ENCODE results near the gene TMEM175.

Gene TMEM175

GRCh38 chr4:947491-947971 lies 15.3 kb downstream of the TMEM175 start:
- no peak for DNase-seq

GRCh38 chr4:948101-948935 lies 16.1 kb downstream of the TMEM175 start:
- DNase-seq, result peak in 1 of 14 donors; percentile 50

- DNase-seq, result no peak
These were observed 16.7 kb downstream of the TMEM175 start for GRCh38 chr4:948936-949300.

GRCh38 chr4:949656-950055 lies 17.4 kb downstream of the TMEM175 start:
- DNase-seq, result no peak

GRCh38 chr4:950136-951020 lies 18.1 kb downstream of the TMEM175 start:
- DNase-seq, result no peak

- no peak for DNase-seq
These were observed 18.9 kb downstream of the TMEM175 start for GRCh38 chr4:951186-951585.

GRCh38 chr4:951594-952468 lies 19.6 kb downstream of the TMEM175 start:
- no peak for DNase-seq

- no peak for DNase-seq
These were observed 20.8 kb downstream of the TMEM175 start for GRCh38 chr4:952881-953573.

GRCh38 chr4:953574-953915 lies 21.3 kb downstream of the TMEM175 start:
- DNase-seq, result no peak

- DNase-seq, result no peak
These were observed 22.2 kb downstream of the TMEM175 start for GRCh38 chr4:954211-955020.

- DNase-seq, result no peak
These were observed 23.1 kb downstream of the TMEM175 start for GRCh38 chr4:955161-955921.

GRCh38 chr4:955931-956381 lies 23.7 kb downstream of the TMEM175 start:
- DNase-seq, result no peak

GRCh38 chr4:956531-957230 lies 24.4 kb downstream of the TMEM175 start:
- DNase-seq, result no peak

- no peak for DNase-seq
These were observed 24.9 kb downstream of the TMEM175 start for GRCh38 chr4:957231-957580.

- peak in 1 of 14 donors; percentile 81 for DNase-seq
These were observed 25.5 kb downstream of the TMEM175 start for GRCh38 chr4:957581-958313.

- no peak for DNase-seq
These were observed 26.0 kb downstream of the TMEM175 start for GRCh38 chr4:958314-958665.

- DNase-seq, result no peak
These were observed 26.6 kb downstream of the TMEM175 start for GRCh38 chr4:958696-959337.

Data from C1 segment of cervical spinal cord (tissue), 14 donors.